HepG2 (cell line): Measurements from ENCODE around the gene RSPH4A. TPM values are rescaled to one million over a fixed set of nuclear protein-coding genes. Genes with fewer than 3 reads are reported as not detected.

ENCODE experiments used
- ARNTL ChIP-seq: sonication (generic); formaldehyde crosslinking; IDR thresholded peaks from 2 replicates; pipeline ENCODE4 v1.4.0; 2020; ENCODE audit warnings: mild to moderate bottlenecking, missing genetic modification reagents
- ELK4 ChIP-seq: sonication (generic); formaldehyde crosslinking; IDR thresholded peaks from 2 replicates; pipeline ENCODE4 v1.9.0; 2021; ENCODE audit warnings: missing genetic modification reagents, borderline replicate concordance
- HIC2 ChIP-seq: sonication (generic); formaldehyde crosslinking; IDR thresholded peaks from 2 replicates; pipeline ENCODE4 v1.9.0; 2022; ENCODE audit warnings: low read depth, missing genetic modification reagents
- HMGA1 ChIP-seq: sonication (generic); formaldehyde crosslinking; conservative IDR thresholded peaks from 2 replicates; pipeline ENCODE4 v1.4.0; 2020; ENCODE audit warnings: missing genetic modification reagents
- JARID2 ChIP-seq: sonication (generic); formaldehyde crosslinking; IDR thresholded peaks from 2 replicates; pipeline ENCODE4 v1.8.1; 2023; ENCODE audit warnings: missing genetic modification reagents, inconsistent platforms; ENCODE audit not compliant: insufficient replicate concordance
- NFKBIZ ChIP-seq: IDR thresholded peaks from 2 replicates; pipeline ENCODE4 v1.6.1; 2018; ENCODE audit warnings: missing genetic modification reagents, missing compliant biosample characterization
- PAF1 ChIP-seq: IDR thresholded peaks from 2 replicates; pipeline ENCODE4 v1.6.1; 2016; ENCODE audit warnings: missing genetic modification reagents, missing compliant biosample characterization
- PHF21A ChIP-seq: sonication (generic); formaldehyde crosslinking; IDR thresholded peaks from 2 replicates; pipeline ENCODE4 v1.5.0; 2020; ENCODE audit warnings: mild to moderate bottlenecking, missing genetic modification reagents
- RARA ChIP-seq: IDR thresholded peaks from 2 replicates; pipeline ENCODE4 v1.6.1; 2016; ENCODE audit warnings: missing genetic modification reagents, missing compliant biosample characterization
- SAP130 ChIP-seq: IDR thresholded peaks from 2 replicates; pipeline ENCODE4 v1.6.1; 2016; ENCODE audit warnings: low read depth
- SP2 ChIP-seq: sonication (generic); formaldehyde crosslinking; IDR thresholded peaks from 2 replicates; pipeline ENCODE4 v1.5.1; 2020; ENCODE audit warnings: mild to moderate bottlenecking, missing genetic modification reagents
- SRY ChIP-seq: sonication (generic); formaldehyde crosslinking; IDR thresholded peaks from 2 replicates; pipeline ENCODE4 v1.8.0; 2022; ENCODE audit warnings: mild to moderate bottlenecking, missing genetic modification reagents
- ZNF326 ChIP-seq: sonication (generic); formaldehyde crosslinking; IDR thresholded peaks from 2 replicates; pipeline ENCODE4 v1.4.0; 2020; ENCODE audit warnings: missing genetic modification reagents, borderline replicate concordance
- ZNF629 ChIP-seq: sonication (generic); formaldehyde crosslinking; conservative IDR thresholded peaks from 2 replicates; pipeline ENCODE4 v1.5.0; 2020; ENCODE audit warnings: missing genetic modification reagents
- ZNF83 ChIP-seq: sonication (generic); formaldehyde crosslinking; IDR thresholded peaks from 2 replicates; pipeline ENCODE4 v1.4.0; 2020; ENCODE audit warnings: missing genetic modification reagents, mild to moderate bottlenecking, borderline replicate concordance
- ZSCAN21 ChIP-seq: sonication (generic); formaldehyde crosslinking; IDR thresholded peaks from 2 replicates; pipeline ENCODE4 v1.8.0; 2022; ENCODE audit warnings: mild to moderate bottlenecking, missing genetic modification reagents, moderate library complexity, borderline replicate concordance
- polyA plus RNA-seq, 8 experiments: library from polyadenylated mRNA; depleted of rRNA in 3 of 8; stranded (reverse) in 7 of 8; unstranded in 1 of 8; fragments of >200 nt; fragmentation: Illumina TruSeq in 4 of 8; extraction: Trizol in 4 of 8; gene quantifications; 2 replicates each; pipeline versions ENCODE4 v1.2.1 to v1.2.3, GENCODE V29; 2011 to 2016; ENCODE audit warnings: low read depth in 4 of 8, missing spikeins in 1 of 8, mixed read lengths in 1 of 8; ENCODE audit not compliant: insufficient read depth in 1 of 8
- total RNA-seq, 5 experiments: library from RNA; depleted of rRNA; stranded (reverse); fragments of >200 nt; fragmentation: Illumina TruSeq; extraction: Trizol; gene quantifications; 2 replicates each; pipeline ENCODE4 v1.2.3, GENCODE V29; 2016; ENCODE audit warnings: low read depth in 1 of 5
- TF ChIP-seq, protein P1 (sequence below): sonication (generic); formaldehyde crosslinking; IDR thresholded peaks from 2 replicates; pipeline ENCODE4 v1.4.0; 2020; ENCODE audit warnings: missing genetic modification reagents
- TF ChIP-seq, protein P2 (sequence below): sonication (generic); formaldehyde crosslinking; conservative IDR thresholded peaks from 2 replicates; pipeline ENCODE4 v1.4.0; 2020; ENCODE audit warnings: mild to moderate bottlenecking, missing genetic modification reagents, moderate library complexity

Gene RSPH4A
- total and polyA plus RNA-seq, 2 of the 13 experiments (the other 11 are each of a cell fraction or from before 2014, with no cell fraction given): 0.24 to 0.40 TPM

GRCh38 chr6:116570856-116571682, 45.2 kb upstream of the RSPH4A start, which contains the start of gene RWDD1 (continued):
- TF ChIP-seq HIC2 (CRISPR knock-in tag) (no peak), PAF1 (no peak), RARA (CRISPR knock-in tag) (no peak; the same call in 1 of the 2 replicates), ZNF83 (CRISPR knock-in tag) (peak; percentile 48; the same call in 1 of the 2 replicates), SAP130 (CRISPR knock-in tag) (peak; percentile 99), HMGA1 (CRISPR knock-in tag) (no peak), ZNF629 (CRISPR knock-in tag) (no peak; the same call in none of the 2 replicates), NFKBIZ (CRISPR knock-in tag) (peak; percentile 87; the same call in 1 of the 2 replicates), PHF21A (CRISPR knock-in tag) (peak; percentile 99), ARNTL (CRISPR knock-in tag) (peak; percentile 65), ELK4 (no peak), ZNF326 (CRISPR knock-in tag) (no peak), SRY (CRISPR knock-in tag) (peak; percentile 91), SP2 (CRISPR knock-in tag) (peak; percentile 50; the same call in 1 of the 2 replicates), ZSCAN21 (peak; percentile 95), JARID2 (CRISPR knock-in tag) (no peak)
- TF ChIP-seq, protein P1, sequence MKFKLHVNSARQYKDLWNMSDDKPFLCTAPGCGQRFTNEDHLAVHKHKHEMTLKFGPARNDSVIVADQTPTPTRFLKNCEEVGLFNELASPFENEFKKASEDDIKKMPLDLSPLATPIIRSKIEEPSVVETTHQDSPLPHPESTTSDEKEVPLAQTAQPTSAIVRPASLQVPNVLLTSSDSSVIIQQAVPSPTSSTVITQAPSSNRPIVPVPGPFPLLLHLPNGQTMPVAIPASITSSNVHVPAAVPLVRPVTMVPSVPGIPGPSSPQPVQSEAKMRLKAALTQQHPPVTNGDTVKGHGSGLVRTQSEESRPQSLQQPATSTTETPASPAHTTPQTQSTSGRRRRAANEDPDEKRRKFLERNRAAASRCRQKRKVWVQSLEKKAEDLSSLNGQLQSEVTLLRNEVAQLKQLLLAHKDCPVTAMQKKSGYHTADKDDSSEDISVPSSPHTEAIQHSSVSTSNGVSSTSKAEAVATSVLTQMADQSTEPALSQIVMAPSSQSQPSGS (CRISPR knock-in tag): peak; percentile 96
- TF ChIP-seq, protein P2, sequence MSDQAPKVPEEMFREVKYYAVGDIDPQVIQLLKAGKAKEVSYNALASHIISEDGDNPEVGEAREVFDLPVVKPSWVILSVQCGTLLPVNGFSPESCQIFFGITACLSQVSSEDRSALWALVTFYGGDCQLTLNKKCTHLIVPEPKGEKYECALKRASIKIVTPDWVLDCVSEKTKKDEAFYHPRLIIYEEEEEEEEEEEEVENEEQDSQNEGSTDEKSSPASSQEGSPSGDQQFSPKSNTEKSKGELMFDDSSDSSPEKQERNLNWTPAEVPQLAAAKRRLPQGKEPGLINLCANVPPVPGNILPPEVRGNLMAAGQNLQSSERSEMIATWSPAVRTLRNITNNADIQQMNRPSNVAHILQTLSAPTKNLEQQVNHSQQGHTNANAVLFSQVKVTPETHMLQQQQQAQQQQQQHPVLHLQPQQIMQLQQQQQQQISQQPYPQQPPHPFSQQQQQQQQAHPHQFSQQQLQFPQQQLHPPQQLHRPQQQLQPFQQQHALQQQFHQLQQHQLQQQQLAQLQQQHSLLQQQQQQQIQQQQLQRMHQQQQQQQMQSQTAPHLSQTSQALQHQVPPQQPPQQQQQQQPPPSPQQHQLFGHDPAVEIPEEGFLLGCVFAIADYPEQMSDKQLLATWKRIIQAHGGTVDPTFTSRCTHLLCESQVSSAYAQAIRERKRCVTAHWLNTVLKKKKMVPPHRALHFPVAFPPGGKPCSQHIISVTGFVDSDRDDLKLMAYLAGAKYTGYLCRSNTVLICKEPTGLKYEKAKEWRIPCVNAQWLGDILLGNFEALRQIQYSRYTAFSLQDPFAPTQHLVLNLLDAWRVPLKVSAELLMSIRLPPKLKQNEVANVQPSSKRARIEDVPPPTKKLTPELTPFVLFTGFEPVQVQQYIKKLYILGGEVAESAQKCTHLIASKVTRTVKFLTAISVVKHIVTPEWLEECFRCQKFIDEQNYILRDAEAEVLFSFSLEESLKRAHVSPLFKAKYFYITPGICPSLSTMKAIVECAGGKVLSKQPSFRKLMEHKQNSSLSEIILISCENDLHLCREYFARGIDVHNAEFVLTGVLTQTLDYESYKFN: peak; percentile 89
